HepG2 (cell line): Measurements from ENCODE around the gene DCPS. TPM values are rescaled to one million over a fixed set of nuclear protein-coding genes. Genes with fewer than 3 reads are reported as not detected.

Source experiments
- CBX1 ChIP-seq: IDR thresholded peaks from one replicate; pipeline ENCODE4 v1.6.1; 2016; ENCODE audit warnings: antibody characterized with exemption, low read depth
- DDIT3 ChIP-seq: sonication (generic); formaldehyde crosslinking; IDR thresholded peaks from 2 replicates; pipeline ENCODE4 v1.4.0; 2020; ENCODE audit warnings: mild to moderate bottlenecking, missing genetic modification reagents
- FOXJ3 ChIP-seq: sonication (generic); formaldehyde crosslinking; IDR thresholded peaks from 2 replicates; pipeline ENCODE4 v1.4.0; 2020; ENCODE audit warnings: missing genetic modification reagents, mild to moderate bottlenecking, borderline replicate concordance
- MTF2 ChIP-seq: sonication (generic); formaldehyde crosslinking; IDR thresholded peaks from 2 replicates; pipeline ENCODE4 v1.5.0; 2020; ENCODE audit warnings: missing genetic modification reagents, borderline replicate concordance
- NKX3-1 ChIP-seq: sonication (generic); formaldehyde crosslinking; IDR thresholded peaks from 2 replicates; pipeline ENCODE4 v1.5.0; 2020; ENCODE audit warnings: missing genetic modification reagents
- RNF219 ChIP-seq: sonication (generic); formaldehyde crosslinking; IDR thresholded peaks from 2 replicates; pipeline ENCODE4 v1.5.0; 2020; ENCODE audit warnings: mild to moderate bottlenecking, missing genetic modification reagents
- THAP9 ChIP-seq: sonication (generic); formaldehyde crosslinking; IDR thresholded peaks from 2 replicates; pipeline ENCODE4; 2020; ENCODE audit warnings: missing genetic modification reagents, mild to moderate bottlenecking, borderline replicate concordance
- ZBTB4 ChIP-seq: sonication (generic); formaldehyde crosslinking; IDR thresholded peaks from 2 replicates; pipeline ENCODE4 v1.4.0; 2020; ENCODE audit warnings: missing genetic modification reagents, mild to moderate bottlenecking, borderline replicate concordance
- ZNF142 ChIP-seq: sonication (generic); formaldehyde crosslinking; IDR thresholded peaks from 2 replicates; pipeline ENCODE4 v1.4.0; 2020; ENCODE audit warnings: missing genetic modification reagents
- ZNF446 ChIP-seq: sonication (generic); formaldehyde crosslinking; IDR thresholded peaks from 2 replicates; pipeline ENCODE4 v1.5.0; 2020; ENCODE audit warnings: mild to moderate bottlenecking, missing genetic modification reagents
- ZNF615 ChIP-seq: sonication (generic); formaldehyde crosslinking; IDR thresholded peaks from 2 replicates; pipeline ENCODE4 v1.5.0; 2020; ENCODE audit warnings: mild to moderate bottlenecking, missing genetic modification reagents, borderline replicate concordance
- ZNF773 ChIP-seq: sonication (generic); formaldehyde crosslinking; IDR thresholded peaks from 2 replicates; pipeline ENCODE4 v1.4.0; 2020; ENCODE audit warnings: missing genetic modification reagents, borderline replicate concordance
- polyA plus RNA-seq, 8 experiments: library from polyadenylated mRNA; depleted of rRNA in 3 of 8; stranded (reverse) in 7 of 8; unstranded in 1 of 8; fragments of >200 nt; fragmentation: Illumina TruSeq in 4 of 8; extraction: Trizol in 4 of 8; gene quantifications; 2 replicates each; pipeline versions ENCODE4 v1.2.1 to v1.2.3, GENCODE V29; 2011 to 2016; ENCODE audit warnings: low read depth in 4 of 8, missing spikeins in 1 of 8, mixed read lengths in 1 of 8; ENCODE audit not compliant: insufficient read depth in 1 of 8
- total RNA-seq, 5 experiments: library from RNA; depleted of rRNA; stranded (reverse); fragments of >200 nt; fragmentation: Illumina TruSeq; extraction: Trizol; gene quantifications; 2 replicates each; pipeline ENCODE4 v1.2.3, GENCODE V29; 2016; ENCODE audit warnings: low read depth in 1 of 5

The DCPS gene
- total and polyA plus RNA-seq, 2 of the 13 experiments (the other 11 are each of a cell fraction or from before 2014, with no cell fraction given), result 21.9 to 22.5 TPM

- TF ChIP-seq RNF219 (CRISPR knock-in tag) (no peak), CBX1 (no peak), DDIT3 (no peak), ZNF142 (CRISPR knock-in tag) (peak; percentile 86; the same call in 1 of the 2 replicates), MTF2 (no peak; the same call in 1 of the 2 replicates), NKX3-1 (no peak), FOXJ3 (CRISPR knock-in tag) (no peak), ZNF615 (CRISPR knock-in tag) (0 out of 2 replicates have a peak, but pooled peaks have one; percentile 65), ZBTB4 (CRISPR knock-in tag) (no peak), ZNF446 (no peak), THAP9 (CRISPR knock-in tag) (peak; percentile 39; the same call in 1 of the 2 replicates), ZNF773 (no peak; the same call in 1 of the 2 replicates)
Measured at GRCh38 chr11:126282736-126283591, 20.9 kb upstream of the DCPS start, which contains the start of gene TIRAP (continued).
